Breast epithelium (tissue), 4 donors: ENCODE measurements around the gene VPS52. TPM values are rescaled to one million over a fixed set of nuclear protein-coding genes. Genes with fewer than 3 reads are reported as not detected.

ENCODE experiments used
- DNase-seq, 2 donors: peaks; one replicate each; pipeline ENCODE4 v3.0.0-alpha.2; 2019; ENCODE audit warnings: low spot score in 2 of 2
- H3K27ac ChIP-seq, 2 donors: fragments of 200-600 bp; sonication (generic) in 1 of 2; one replicate each; pipeline ENCODE4 v1.5.1; 2016 to 2019; ENCODE audit warnings: mild to moderate bottlenecking in 1 of 2
- H3K27me3 ChIP-seq, 2 donors: fragments of 200-600 bp; sonication (generic) in 1 of 2; one replicate each; pipeline versions ENCODE4 v1.5.1 to v1.6.0; 2017 to 2019; ENCODE audit warnings: control low read depth in 1 of 2, mild to moderate bottlenecking in 1 of 2
- H3K36me3 ChIP-seq: fragments of 200-600 bp; one replicate; pipeline ENCODE4 v1.5.1; 2019
- H3K4me1 ChIP-seq, 2 donors: fragments of 200-600 bp; sonication (generic); one replicate each; pipeline ENCODE4 v1.5.1; 2016 to 2019; ENCODE audit warnings: control low read depth in 1 of 2
- H3K4me3 ChIP-seq, 3 donors: fragments of 200-600 bp; sonication (generic); 1 replicate in 2 of 3; 2 replicates in 1 of 3; pipeline ENCODE4 v1.5.1; 2016 to 2019; ENCODE audit warnings: mild to moderate bottlenecking in 3 of 3, moderate library complexity in 2 of 3
- H3K9me3 ChIP-seq, 2 donors: fragments of 200-600 bp; sonication (generic) in 1 of 2; one replicate each; pipeline ENCODE4 v1.5.1; 2016 to 2019; ENCODE audit warnings: control low read depth in 1 of 2
- POLR2A ChIP-seq: fragments of 450-650 bp; IDR thresholded peaks from one replicate; pipeline ENCODE4 v1.6.1; 2016; ENCODE audit warnings: antibody characterized with exemption, mild to moderate bottlenecking, moderate library complexity
- POLR2AphosphoS5 ChIP-seq, 3 donors: sonication (generic); formaldehyde crosslinking; IDR thresholded peaks; one replicate each; pipeline ENCODE4 v1.6.1; 2017; ENCODE audit warnings: antibody characterized with exemption in 3 of 3
- intact Hi-C: fragments of 100-400 bp; cut with DNase I; formaldehyde crosslinking; loops from one replicate; pipeline ENCODE4 v1.15.1; 2023; ENCODE audit warnings: low total_unique reads
- total RNA-seq, 3 donors: library from RNA; depleted of rRNA; stranded (reverse); fragments of >200 nt; gene quantifications; one replicate each; pipeline ENCODE4 v1.1.0, GENCODE V29; 2016
- TF ChIP-seq, protein P1 (sequence below), 3 donors: fragments of 450-650 bp; IDR thresholded peaks; one replicate each; pipeline ENCODE4 v1.5.1; 2016 to 2017; ENCODE audit warnings: antibody characterized with exemption in 3 of 3, mild to moderate bottlenecking in 3 of 3, moderate library complexity in 3 of 3

The VPS52 gene
- total RNA-seq, 3 donors from 2014 or later = 29.4 to 55.6 (median 44.2) TPM

DNA sequence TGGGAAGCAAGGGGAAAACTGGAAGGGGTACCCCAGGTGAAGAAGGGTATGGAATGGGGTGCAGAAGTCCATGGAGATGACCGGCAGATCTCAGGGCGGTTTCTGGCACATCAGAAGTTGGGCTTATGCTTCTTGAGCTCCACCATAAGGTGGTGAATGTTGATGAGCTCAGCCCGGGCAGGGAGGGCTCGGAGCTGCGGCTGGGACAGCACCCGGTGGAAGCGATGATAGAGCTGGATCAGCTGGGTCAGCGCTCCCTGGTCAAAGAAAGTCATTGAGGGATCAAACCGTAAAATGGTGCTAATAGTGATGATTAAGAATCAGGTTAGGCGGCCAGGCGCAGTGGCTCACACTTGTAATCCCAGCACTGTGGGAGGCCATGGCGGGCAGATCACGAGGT is 20.9 kb downstream of the VPS52 start:
- peak overlapping the region; percentile 9 to 37 for H3K27ac ChIP-seq
- no peak for TF ChIP-seq POLR2AphosphoS5 (IDR thresholded peaks at IDR 0.05)
- TF ChIP-seq, protein P1, sequence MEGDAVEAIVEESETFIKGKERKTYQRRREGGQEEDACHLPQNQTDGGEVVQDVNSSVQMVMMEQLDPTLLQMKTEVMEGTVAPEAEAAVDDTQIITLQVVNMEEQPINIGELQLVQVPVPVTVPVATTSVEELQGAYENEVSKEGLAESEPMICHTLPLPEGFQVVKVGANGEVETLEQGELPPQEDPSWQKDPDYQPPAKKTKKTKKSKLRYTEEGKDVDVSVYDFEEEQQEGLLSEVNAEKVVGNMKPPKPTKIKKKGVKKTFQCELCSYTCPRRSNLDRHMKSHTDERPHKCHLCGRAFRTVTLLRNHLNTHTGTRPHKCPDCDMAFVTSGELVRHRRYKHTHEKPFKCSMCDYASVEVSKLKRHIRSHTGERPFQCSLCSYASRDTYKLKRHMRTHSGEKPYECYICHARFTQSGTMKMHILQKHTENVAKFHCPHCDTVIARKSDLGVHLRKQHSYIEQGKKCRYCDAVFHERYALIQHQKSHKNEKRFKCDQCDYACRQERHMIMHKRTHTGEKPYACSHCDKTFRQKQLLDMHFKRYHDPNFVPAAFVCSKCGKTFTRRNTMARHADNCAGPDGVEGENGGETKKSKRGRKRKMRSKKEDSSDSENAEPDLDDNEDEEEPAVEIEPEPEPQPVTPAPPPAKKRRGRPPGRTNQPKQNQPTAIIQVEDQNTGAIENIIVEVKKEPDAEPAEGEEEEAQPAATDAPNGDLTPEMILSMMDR (IDR thresholded peaks at IDR 0.05) = no peak
- TF ChIP-seq POLR2A = no peak

DNA sequence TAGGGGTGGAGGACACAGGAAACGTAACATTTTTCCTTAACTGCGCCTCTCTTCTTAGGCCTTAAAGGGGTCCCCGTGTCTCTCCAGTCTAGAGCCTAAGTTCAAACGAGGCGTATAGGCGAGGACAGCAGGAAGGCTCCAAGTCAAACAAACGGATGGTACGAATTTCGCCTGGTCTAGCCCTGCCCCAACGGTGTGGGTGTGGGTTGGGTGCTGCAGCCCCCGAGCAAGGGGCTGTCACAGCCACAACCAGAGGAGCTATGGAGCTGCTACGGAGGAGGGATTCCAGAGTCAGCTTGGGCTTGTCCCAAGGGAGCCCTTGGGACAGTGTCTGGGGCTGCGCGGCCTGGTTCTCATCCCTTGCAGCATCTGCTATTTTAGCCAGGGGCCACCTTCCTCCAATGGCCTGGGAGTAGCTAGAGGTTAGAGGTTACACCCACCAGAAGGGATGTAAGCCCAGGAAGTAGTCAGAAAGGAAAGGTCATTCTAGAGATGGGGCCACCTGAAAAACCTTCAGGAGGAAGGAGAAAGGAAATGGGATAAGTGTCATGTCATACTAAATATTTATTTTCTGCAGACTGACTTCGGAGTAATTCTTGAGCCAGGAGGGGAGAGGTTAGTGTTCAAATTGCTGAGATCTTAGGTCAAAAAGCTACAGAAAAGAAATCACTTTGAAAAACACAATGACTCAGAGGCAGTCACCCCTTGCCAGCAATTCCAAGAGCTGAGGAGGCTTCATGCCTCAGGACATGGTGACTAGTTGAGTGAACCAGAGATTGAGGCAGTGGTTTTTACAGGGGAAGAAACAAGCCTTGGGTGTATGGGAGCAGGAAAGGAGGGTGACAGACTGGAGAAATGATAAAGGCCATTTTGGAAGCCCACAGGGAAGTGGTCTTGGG is 21.7 kb downstream of the VPS52 start:
- no peak for DNase-seq

More for the DNA sequence above, 20.9 kb downstream of the VPS52 start:
- DNase-seq = no peak
- intact Hi-C loops = no loop called here
- H3K27me3 ChIP-seq = no peaks in the 10 kb centered on the region
- H3K4me3 ChIP-seq = no peak overlapping the region
- no peaks in the 10 kb centered on the region for H3K9me3 ChIP-seq
- peaks cover 0 to 6% of the 10 kb centered on the region in 2 donors for H3K4me1 ChIP-seq
- no peaks in the 10 kb centered on the region for H3K36me3 ChIP-seq

DNA sequence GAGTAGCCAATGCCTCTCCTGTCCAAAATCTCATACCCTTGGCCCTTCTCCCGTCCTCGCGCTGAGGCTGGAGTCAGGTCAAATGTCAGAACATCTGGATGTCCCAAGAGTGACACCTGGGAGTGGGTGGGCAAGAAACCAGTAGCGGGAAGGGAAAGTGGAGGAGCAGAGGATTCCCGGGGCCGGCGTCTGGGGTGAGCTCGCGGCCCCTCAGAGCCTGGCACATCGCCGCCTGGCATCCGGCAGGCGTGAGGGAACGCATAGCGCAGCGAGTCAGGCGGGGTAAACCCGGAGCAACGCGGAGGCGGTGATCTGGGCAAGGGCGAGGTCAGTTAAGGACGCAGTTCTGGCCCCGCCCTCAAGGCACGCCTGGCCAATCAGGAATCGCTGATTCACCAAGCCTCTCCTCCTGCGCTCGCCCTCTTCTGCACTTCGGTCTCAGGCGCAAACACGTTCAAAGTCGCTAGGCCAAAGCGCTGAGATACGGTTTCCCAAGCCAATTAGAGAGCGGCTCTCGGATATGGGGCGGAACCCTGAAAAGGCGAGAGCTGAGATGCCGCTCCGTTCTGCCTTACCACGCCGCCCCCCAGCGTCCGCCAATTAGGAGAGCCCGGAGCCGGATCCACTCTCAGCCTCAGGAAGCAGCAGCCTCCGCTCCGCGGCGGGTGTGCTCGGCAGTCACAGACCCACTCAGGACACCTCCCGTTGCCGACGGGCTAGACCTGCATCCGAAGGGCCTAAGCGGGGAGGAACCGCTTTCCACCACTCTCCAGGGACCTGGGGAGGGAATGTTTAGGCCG is 22.5 kb downstream of the VPS52 start:
- Histone ChIP-seq H3K27ac (peak overlapping the region; percentile 93 to 95), H3K27me3 (no peaks in the 10 kb centered on the region), H3K4me1 (peaks cover 0 to 6% of the 10 kb centered on the region in 2 donors), H3K9me3 (no peaks in the 10 kb centered on the region), H3K36me3 (no peaks in the 10 kb centered on the region), H3K4me3 (peak overlapping the region; percentile 48 to 69 (median 69))
- intact Hi-C loops = loop anchor here (10.0 kb wide), 1 partner anchor 134 kb away; no protein-coding TSS in a partner anchor
- DNase-seq = peak; percentile 97 to 98
- TF ChIP-seq, protein P1 (IDR thresholded peaks at IDR 0.05) = no peak
- TF ChIP-seq POLR2A (peak; percentile 33), POLR2AphosphoS5 (IDR thresholded peaks at IDR 0.05) (peak; percentile 58 to 85 (median 76))

More for the DNA sequence above, 21.7 kb downstream of the VPS52 start:
- H3K4me3 ChIP-seq = peak overlapping the region; percentile 48 to 69 (median 69)
- peak overlapping the region; percentile 93 to 95 for H3K27ac ChIP-seq
- H3K4me1 ChIP-seq = peaks cover 0 to 6% of the 10 kb centered on the region in 2 donors
- intact Hi-C loops = loop anchor here (10.0 kb wide), 1 partner anchor 135 kb away; no protein-coding TSS in a partner anchor
- H3K36me3 ChIP-seq = no peaks in the 10 kb centered on the region
- peak; percentile 6 for TF ChIP-seq POLR2A
- TF ChIP-seq, protein P1 (IDR thresholded peaks at IDR 0.05) = no peak
- TF ChIP-seq POLR2AphosphoS5 (IDR thresholded peaks at IDR 0.05) = no peak
- H3K27me3 ChIP-seq = no peaks in the 10 kb centered on the region
- H3K9me3 ChIP-seq = no peaks in the 10 kb centered on the region

DNA sequence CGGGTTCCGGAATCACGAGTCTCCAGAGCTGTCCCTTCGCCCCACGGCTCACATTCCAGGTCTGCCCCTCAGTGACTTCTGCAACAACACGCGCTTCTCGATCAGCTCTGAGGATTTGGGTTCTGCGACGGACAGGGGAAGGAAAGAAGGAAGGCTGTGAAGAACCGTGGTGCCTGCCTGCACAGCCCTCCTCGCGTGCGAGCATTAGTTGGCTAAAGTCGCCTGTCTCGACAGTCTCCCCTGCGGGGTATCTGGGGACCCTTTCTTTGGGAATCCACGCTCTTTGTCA is 23.1 kb downstream of the VPS52 start:
- Histone ChIP-seq H3K27me3 (no peaks in the 10 kb centered on the region), H3K4me3 (peak overlapping the region; percentile 48 to 69 (median 69)), H3K4me1 (peaks cover 0 to 6% of the 10 kb centered on the region in 2 donors), H3K36me3 (no peaks in the 10 kb centered on the region), H3K27ac (peak overlapping the region; percentile 93 to 95), H3K9me3 (no peaks in the 10 kb centered on the region)
- intact Hi-C loops = loop anchor here (10.0 kb wide), 1 partner anchor 134 kb away; no protein-coding TSS in a partner anchor
- no peak for DNase-seq
- no peak for TF ChIP-seq POLR2AphosphoS5 (IDR thresholded peaks at IDR 0.05)
- no peak for TF ChIP-seq POLR2A
- TF ChIP-seq, protein P1 (IDR thresholded peaks at IDR 0.05) = peak in 1 of 3 donors; percentile 46
